ENCODE results near the gene TRIM7. TPM values are rescaled to one million over a fixed set of nuclear protein-coding genes. Genes with fewer than 3 reads are reported as not detected.

TRIM7 gene
- total RNA-seq, 1 donor from 2014 or later, result 6.4 TPM

DNA sequence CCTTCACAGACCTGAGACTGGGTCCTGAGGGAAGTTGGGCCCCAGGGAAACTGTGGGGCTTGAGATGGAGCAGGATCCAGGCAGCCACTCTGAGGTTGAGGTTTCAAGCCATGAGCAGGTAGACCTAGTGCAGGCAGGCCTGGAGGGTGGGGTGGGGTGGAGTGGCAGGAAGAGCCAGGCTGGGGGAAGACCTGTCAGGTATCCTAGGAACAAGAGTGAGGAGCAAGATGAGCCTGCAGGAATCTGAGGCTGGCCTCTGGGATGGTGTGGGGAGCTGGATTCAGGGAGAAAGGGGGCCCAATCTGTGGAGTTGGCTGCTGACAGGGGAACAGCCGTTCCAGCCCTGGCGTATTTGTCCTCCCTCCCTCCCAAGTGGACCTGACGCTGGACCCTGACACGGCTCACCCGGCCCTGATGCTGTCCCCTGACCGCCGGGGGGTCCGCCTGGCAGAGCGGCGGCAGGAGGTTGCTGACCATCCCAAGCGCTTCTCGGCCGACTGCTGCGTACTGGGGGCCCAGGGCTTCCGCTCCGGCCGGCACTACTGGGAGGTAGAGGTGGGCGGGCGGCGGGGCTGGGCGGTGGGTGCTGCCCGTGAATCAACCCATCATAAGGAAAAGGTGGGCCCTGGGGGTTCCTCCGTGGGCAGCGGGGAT, 28.9 kb upstream of the TRIM7 start:
- intact Hi-C loops (cut with DNase I), result no loop called here
- DNase-seq (ENCODE audit: low spot score), result no peak

DNA sequence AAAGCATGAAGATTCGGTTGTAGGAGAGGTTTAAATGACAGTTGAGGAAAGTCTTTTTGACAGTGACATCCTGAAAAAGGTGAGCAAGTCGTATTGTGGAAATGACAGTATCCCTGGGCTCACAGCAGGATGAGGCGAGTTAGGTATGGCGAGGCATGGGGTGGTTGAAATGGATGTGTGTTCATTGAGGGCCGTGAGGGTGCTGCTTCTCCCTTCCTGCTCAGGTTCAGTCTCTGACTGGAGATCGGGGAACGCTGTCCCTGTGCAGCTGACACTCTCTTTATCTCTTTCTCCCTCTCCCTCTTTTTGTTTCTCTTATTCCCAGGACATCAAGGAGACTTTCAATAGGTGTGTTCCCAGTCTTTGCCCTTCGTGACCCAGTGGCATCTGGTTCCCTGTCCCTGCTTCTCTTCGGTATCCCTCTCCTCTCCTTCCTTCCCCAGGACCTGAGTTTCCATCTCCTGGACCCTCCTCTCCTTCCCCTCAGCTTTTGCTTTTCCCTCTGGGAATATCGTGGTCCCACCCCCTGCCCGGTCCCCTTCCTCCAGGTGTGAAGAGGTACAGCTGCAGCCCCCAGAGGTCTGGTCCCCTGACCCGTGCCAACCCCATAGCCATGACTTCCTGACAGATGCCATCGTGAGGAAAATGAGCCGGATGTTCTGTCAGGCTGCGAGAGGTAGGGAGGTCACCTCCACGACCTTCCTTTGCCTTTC, 28.2 kb upstream of the TRIM7 start:
- no peak for DNase-seq (ENCODE audit: low spot score)
- intact Hi-C loops (cut with DNase I), result no loop called here

DNA sequence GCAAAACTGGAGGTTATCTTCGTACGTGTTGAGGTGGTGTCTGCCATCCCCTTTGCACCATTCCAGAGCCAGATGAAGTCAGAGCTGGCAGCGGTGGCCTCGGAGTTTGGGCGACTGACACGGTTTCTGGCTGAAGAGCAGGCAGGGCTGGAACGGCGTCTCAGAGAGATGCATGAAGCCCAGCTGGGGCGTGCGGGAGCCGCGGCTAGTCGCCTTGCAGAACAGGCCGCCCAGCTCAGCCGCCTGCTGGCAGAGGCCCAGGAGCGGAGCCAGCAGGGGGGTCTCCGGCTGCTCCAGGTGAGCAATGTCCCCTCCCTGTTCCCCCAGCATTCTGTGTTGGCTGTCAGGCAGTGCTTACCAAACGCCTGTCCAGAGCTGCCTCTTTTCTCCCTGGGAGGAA, 27.6 kb upstream of the TRIM7 start:
- intact Hi-C loops (cut with DNase I), result no loop called here
- no peak for DNase-seq (ENCODE audit: low spot score)

DNA sequence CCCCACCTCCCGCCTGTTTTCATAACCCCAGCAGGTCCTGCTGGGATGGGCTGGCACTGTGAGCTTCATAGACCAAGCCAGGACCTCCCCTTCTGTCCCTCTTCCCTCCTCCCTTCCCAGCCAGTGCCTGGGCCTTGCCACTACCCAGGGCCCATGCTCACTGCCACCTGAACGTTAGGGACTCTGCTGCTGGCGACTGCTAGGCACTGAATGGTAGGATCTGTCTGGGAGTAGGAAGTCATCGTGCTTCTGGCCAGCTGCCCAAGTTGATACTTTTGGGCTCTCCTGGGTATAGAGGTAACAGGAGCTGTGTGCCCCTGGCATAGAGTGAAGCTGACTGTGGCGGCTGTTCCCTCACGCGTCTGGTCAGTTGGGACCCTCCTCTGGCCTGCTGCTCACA, 26.4 kb upstream of the TRIM7 start:
- intact Hi-C loops (cut with DNase I), result no loop called here
- no peak for DNase-seq (ENCODE audit: low spot score)

DNA sequence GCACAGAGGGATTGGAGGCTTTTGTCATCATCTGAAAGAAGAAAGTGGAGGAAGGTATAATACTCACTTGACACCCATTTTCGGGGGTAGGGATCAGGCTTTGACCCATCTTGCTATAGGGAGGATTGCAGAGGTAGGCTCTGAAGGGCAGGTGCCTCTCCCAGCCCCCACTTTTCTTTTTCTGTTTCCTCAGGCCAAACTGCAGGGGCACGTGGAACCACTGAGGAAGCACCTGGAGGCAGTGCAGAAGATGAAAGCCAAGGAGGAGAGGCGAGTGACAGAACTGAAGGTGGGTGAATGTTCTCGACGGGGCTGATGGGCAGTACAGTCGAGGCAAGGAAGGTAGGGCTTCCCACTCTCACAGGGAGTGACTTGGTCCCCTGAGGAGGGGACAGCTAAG, 25.6 kb upstream of the TRIM7 start:
- DNase-seq (ENCODE audit: low spot score), result no peak
- intact Hi-C loops (cut with DNase I), result no loop called here

DNA sequence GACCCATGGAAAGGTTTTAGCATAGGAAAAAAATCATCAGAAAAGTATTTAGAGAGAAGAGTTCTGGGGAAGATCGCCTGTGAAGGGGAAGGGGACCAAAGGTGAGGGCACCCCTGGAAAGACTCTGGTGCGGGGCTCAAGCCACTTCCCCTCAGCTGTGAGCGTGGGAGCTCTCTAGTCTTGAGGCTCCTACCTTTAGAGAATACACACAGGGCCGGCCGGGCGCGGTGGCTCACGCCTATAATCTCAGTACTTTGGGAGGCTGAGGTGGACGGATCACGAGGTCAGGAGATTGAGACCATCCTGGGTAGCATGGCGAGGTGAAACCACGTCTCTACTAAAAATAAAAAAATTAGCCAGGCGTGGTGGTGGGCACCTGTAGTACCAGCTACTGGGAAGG, 25.0 kb upstream of the TRIM7 start:
- intact Hi-C loops (cut with DNase I), result no loop called here
- no peak for DNase-seq (ENCODE audit: low spot score)

DNA sequence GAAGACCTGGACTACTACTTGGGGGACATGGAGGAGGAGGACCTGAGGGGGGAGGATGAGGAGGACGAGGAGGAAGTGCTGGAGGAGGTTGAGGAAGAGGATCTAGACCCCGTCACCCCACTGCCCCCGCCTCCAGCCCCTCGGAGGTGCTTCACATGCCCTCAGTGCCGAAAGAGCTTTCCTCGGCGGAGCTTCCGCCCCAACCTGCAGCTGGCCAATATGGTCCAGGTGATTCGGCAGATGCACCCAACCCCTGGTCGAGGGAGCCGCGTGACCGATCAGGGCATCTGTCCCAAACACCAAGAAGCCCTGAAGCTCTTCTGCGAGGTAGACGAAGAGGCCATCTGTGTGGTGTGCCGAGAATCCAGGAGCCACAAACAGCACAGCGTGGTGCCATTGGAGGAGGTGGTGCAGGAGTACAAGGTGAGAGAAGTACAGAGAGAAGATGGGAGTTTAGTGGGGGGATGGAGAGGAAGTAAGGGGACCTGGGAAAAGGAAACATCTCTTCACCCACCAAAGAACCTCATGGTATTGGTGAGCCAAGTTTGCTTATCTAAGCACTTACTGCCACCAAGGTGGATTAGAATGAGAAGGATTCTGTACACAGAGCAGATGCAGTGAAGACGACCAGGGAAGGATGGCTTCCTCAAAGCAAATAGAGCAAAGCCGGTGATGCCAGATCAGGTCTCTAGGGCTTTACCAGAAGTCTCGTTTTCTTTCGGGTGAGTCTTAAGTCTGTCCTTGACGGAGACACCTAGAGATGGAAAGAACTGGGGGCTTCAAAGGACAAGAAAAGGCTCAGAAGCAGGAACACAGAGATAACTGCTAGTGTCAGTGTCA, 19.6 kb upstream of the TRIM7 start:
- DNase-seq (ENCODE audit: low spot score), result no peak
- intact Hi-C loops (cut with DNase I), result no loop called here

DNA sequence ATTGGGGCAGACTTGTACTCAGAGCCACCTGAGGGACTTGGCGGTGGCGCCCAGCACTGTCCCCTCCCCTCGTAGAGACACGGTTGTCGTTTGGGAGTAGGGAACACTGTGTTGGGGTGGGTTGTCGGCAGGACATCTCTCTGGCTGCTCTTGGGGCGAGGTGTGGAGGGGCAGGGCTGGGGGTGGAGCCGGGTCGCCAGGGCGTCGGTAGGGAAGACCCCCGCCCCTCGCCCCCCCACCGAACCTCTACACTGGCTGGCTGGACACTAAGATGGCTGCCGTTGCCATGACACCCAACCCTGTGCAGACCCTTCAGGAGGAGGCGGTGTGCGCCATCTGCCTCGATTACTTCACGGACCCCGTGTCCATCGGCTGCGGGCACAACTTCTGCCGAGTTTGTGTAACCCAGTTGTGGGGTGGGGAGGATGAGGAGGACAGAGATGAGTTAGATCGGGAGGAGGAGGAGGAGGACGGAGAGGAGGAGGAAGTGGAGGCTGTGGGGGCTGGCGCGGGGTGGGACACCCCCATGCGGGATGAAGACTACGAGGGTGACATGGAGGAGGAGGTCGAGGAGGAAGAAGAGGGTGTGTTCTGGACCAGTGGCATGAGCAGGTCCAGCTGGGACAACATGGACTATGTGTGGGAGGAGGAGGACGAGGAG, 18.9 kb upstream of the TRIM7 start:
- no peak for DNase-seq (ENCODE audit: low spot score)

DNA sequence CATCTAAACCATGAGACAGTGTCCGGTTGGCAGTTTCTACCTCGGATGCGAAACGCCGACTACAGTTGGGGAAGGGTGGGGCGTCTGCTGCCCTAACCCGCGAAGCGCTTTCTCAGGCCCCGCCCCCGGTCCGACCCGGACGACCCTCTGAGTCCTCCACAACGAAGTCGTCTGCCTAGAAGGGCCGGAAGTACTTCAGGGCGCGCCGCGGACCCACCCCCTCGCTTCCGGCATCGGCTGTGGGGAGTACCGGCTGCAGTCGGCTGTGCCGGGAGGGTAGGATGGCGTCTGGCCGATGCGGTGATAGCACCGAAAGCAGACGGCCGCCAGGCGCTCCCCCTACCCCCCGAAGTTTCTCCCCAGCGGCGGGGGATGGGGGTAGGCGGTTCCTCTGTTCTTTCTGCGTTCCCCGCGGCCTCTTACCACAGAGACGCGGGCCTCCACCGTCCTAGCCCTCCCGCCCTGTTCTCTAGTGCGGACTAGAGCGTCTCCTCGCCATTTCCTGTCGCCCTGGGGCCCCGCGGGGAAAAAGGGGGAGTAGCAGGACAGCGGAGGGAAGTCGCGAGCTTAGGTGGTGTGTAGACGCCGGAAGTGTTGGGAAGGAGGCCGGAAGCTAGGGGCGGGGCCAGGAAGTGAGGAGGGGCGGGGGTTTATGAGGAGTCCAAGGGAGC, 18.2 kb upstream of the TRIM7 start, which contains the start of gene TRIM41:
TSS of gene TRIM41 (plus strand) at position 224 of the 671 bp plus-strand sequence. CDS start 719 bp downstream, outside the sequence.
- intact Hi-C loops (cut with DNase I), result loop anchor here (1.0 kb wide), 2 partner anchors 21 to 38 kb away; partner anchors contain the start of gene TRIM52
- peak; percentile 99 for DNase-seq (ENCODE audit: low spot score)

More for the DNA sequence above, 18.9 kb upstream of the TRIM7 start:
- intact Hi-C loops (cut with DNase I), result loop anchor here (1.0 kb wide), 2 partner anchors 20 to 37 kb away; partner anchors contain the start of gene TRIM52

DNA sequence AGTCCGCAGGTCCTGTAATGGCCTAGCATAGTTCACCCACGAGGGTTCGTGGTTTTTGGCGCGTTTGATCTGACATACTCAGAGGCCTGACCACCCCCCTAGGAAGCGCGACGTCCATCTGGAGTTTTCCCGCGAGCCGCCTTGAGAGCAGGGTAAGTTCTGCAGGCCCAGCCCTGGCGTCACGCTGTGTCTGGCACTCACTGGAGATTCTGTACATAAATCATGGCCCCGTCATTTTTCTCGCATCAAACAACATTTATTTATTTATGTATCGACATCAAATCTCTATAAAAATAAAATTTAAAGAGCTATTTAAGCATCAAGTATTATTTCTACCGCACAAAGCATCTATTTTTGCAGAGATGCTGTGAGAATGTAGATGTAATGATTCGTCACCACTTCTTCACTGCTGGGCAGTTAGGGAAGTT, 17.6 kb upstream of the TRIM7 start:
- intact Hi-C loops (cut with DNase I), result loop anchor here (1.0 kb wide), 3 partner anchors 22 to 39 kb away; partner anchors contain the start of gene TRIM52

DNA sequence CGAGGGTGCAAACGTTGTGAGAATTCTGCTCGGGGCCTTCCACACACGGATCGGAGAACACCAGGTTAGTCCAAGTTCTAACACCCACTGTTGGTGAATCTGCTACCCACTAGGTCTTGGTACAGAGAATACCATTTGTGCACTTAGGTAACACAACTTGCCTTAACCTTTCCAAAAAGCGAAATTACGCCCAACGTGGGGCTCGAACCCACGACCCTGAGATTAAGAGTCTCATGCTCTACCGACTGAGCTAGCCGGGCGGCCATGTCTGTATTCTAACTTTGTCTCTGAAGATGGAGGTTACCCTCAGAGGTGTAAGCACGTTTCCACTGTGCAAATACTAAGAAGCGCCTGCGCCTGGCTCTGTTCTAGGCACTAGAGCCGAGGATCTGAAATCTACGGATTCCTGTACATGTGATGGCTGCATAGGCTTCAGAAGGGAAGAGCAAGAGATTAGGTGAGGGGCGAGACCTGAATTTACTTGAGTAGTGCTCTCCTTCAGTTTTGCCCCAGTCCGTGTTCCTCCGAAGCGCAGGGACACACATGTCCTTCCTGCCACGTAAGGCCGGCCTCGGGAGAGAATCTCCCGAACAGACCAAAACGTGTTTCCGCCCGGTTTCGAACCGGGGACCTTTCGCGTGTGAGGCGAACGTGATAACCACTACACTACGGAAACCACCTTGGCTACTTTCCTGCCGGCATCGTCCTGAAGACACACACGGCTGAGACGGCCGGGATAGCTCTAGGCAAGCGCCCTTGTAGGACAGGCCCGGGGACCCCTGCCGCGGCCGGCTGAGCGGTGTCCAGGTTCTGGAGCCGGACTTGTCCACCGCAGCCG, 17.0 kb upstream of the TRIM7 start:
- intact Hi-C loops (cut with DNase I), result loop anchor here (1.0 kb wide), 1 partner anchor 31 kb away; no protein-coding TSS in a partner anchor
- DNase-seq (ENCODE audit: low spot score), result peak; percentile 94

More for the DNA sequence above, 17.6 kb upstream of the TRIM7 start:
- DNase-seq (ENCODE audit: low spot score), result no peak

DNA sequence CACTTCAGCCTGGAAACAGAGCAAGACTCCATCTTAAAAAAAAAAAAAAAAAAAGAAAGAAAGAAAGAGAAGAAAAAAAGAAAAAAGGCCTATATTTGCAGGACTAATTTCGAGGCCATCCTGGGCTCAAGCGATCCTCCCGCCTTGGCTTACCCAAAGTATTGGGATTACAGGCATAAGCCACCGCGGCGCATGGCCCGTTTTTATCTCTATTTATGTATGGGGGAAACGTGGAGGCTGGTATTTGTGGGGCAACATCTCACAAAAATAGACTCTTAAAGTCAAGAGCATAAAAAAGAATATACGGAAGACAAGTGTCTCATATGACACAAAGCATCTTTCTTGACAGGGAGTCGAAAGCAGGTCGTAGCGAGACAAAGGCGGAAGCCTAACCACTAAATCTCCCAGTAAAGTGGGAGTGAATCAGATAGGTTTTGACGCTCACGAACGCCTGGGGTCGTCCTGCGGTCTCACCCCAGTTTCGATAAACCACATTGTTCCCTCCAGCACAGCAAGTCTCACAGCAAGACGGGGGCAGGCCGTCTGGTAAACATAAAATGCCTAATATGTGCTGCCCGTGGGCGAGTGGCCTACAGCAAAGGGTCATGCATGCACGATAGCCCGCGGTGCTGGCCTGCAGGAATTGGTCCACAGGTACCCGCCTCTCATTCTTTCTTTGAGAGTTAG, 16.3 kb upstream of the TRIM7 start:
- intact Hi-C loops (cut with DNase I), result no loop called here
- no peak for DNase-seq (ENCODE audit: low spot score)

DNA sequence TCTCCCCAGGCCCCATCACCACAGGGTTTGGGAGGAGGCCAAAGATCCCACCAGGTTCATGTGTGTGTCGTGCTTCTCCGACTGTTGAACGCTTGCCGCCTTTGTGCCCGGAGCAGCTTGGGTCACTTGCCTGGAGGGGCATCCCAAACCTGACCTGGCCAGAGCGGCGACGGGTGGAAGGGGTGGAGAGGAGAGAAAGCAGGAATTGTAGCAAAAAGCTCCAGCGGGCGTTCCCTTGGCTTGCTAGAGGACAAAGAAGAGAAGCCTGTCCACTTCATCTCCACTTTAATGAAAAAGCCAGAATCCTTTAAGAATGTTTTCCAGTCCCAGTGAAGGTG, 15.2 kb upstream of the TRIM7 start:
- intact Hi-C loops (cut with DNase I), result no loop called here
- no peak for DNase-seq (ENCODE audit: low spot score)

DNA sequence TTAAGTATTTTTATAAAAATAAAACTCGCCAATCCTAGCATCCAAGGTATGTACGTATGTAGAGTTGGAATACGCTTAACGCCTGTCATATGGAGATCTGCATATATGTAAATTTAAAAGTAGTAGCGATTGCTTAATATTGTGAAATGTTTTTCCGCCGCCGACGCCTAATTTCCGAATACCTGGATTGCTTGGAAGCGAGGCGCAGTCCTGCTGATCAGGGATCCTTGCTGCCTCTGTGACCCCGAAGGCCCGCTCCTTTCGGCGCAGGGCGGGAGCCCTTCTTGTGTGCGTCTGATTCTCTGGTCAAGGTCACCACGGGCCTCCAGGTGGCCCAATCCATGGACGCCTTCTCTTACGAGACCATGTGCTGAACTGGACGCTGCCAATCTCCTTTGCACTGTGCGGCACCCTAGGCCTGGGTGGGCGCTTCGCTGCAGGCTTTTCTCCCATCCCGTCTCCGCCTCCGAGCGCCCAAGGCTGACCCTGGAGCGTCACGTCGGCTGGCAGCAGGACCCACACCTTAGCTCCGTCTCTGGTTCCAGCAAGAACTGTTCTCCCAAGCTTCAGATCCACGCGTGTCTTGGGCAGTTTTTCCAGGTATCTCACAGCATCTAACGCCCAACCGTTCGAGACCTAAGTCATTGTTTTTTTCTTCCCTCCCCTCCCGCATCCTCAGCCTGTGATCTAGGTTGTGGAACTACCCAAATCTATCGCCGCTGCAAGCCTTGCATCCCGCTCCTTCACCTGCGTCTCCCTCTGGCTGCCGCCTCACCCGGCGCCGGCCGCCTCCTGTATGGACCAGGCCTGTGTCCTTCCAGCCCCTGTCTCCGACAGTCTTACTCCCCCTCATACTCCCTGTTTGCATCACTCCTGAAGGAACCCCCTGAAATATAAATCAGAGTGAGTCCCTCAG, 14.5 kb upstream of the TRIM7 start:
- DNase-seq (ENCODE audit: low spot score), result no peak
- intact Hi-C loops (cut with DNase I), result no loop called here

DNA sequence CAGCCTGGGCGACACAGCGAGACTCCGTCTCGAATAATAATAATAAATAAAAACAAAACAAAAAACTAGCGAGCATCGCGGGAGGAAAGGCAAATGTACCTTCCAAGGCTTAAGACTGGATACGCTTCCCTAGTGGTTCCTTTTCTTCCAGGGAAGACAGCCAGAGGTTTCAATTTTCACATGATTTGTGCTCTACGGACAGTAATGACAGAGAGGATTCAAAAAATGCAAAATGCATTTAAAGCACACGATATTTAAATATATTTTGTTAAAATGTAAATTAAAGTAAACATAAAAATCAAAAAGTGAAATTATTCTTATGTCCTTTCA, 13.8 kb upstream of the TRIM7 start:
- no peak for DNase-seq (ENCODE audit: low spot score)
- intact Hi-C loops (cut with DNase I), result no loop called here

DNA sequence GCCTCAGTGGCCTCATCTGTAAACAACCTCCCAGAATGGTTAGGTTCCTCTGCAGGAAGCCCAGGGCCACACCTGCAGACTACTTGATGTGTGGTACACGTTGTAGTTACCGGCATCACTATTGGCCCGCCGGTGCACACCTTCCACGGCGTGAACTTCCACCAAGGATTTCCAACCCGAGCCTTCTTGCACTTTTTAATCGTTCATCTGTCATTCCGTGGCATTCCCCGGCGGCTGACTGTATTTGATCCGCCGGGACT, 12.7 kb upstream of the TRIM7 start:
- DNase-seq (ENCODE audit: low spot score), result no peak
- intact Hi-C loops (cut with DNase I), result no loop called here

DNA sequence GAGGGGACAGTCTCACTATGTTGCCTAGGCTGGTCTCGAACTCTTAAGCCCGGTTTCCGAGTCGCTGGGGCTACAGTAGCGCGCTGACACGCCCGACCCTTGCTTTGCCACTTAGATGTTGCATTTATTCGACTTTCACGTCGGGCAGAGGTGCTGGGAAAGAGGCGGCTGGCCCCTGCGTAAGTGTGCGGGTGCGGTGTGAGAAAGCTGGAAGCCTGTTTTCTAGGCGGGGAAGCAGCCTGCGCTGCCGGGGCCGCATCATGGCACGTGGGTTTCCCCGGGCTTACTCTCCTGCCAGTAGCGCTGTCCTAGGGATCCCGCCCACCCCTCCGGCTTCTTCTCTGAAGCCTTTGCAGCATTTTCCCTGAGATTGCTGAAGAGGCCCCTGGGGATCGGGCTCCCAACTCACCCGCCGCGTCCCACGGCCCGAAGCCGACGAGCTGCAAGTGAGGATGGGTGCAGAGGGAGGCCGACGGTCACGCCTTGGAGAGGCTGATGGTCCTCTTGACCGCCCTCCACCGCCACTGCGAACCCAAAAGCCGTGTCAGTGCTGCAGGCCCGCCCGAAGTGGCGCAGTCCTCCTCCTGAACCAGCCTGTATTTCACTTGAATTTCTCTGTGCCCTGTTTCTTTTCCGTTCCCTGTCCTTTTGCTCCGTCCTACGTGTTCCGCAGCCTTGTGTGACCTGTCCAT, 12.3 kb upstream of the TRIM7 start:
- intact Hi-C loops (cut with DNase I), result no loop called here
- no peak for DNase-seq (ENCODE audit: low spot score)
